ENCODE results near the gene ARHGEF3.

ARHGEF3 gene

GRCh38 chr3:56778893-56779292 lies 22.9 kb downstream of the ARHGEF3 start:
- no peak overlapping the region for H3K4me3 ChIP-seq (ENCODE audit: low read length)

DNA sequence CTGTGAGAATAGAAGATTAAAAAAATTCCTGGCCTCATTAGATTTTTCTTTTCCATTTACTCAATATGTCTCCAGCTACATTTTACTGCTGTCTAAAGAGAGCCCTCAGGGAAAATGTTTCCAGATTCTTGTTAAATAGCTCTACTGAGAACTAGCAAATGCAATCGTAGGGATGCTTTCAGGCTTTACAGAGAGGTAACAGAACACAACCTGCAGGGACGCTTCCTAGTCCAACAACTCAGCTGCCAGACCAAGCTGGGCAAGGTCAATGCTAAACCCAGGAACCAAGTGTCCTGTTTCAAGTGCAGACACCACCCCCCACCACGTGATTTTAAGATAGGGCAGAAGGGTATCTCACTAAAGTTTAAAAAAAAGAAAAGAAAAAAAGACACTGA lies 25.2 kb downstream of the ARHGEF3 start:
- H3K4me1 ChIP-seq (ENCODE audit: control insufficient read depth, insufficient read depth, low read length) = no peaks in the 10 kb centered on the region
- no peaks in the 10 kb centered on the region for H3K36me3 ChIP-seq (ENCODE audit: insufficient read depth, low read length)

More at GRCh38 chr3:56778893-56779292, 22.9 kb downstream of the ARHGEF3 start:
- H3K4me1 ChIP-seq (ENCODE audit: control insufficient read depth, insufficient read depth, low read length) = peaks cover 14% of the 10 kb centered on the region
- H3K4me2 ChIP-seq (ENCODE audit: low read length) = no peak overlapping the region
- no peaks in the 10 kb centered on the region for H3K36me3 ChIP-seq (ENCODE audit: insufficient read depth, low read length)
- H3K9me3 ChIP-seq (replicated peaks; ENCODE audit: low read length) = no peaks in the 10 kb centered on the region
- H3K9ac ChIP-seq (ENCODE audit: low read depth, low read length) = no peak overlapping the region
- peaks cover 23% of the 10 kb centered on the region for H3K27me3 ChIP-seq (ENCODE audit: control insufficient read depth, insufficient read depth, low read length)

GRCh38 chr3:56775838-56776555 lies 25.8 kb downstream of the ARHGEF3 start:
- no peak overlapping the region for H3K4me2 ChIP-seq (ENCODE audit: low read length)
- H3K27me3 ChIP-seq (ENCODE audit: control insufficient read depth, insufficient read depth, low read length) = peaks cover 23% of the 10 kb centered on the region
- H3K36me3 ChIP-seq (ENCODE audit: insufficient read depth, low read length) = no peaks in the 10 kb centered on the region
- H3K9ac ChIP-seq (ENCODE audit: low read depth, low read length) = no peak overlapping the region
- no peaks in the 10 kb centered on the region for H3K4me1 ChIP-seq (ENCODE audit: control insufficient read depth, insufficient read depth, low read length)
- no peaks in the 10 kb centered on the region for H3K9me3 ChIP-seq (replicated peaks; ENCODE audit: low read length)
- no peak overlapping the region for H3K4me3 ChIP-seq (ENCODE audit: low read length)

More for the DNA sequence above, 25.2 kb downstream of the ARHGEF3 start:
- Histone ChIP-seq H3K27me3 (ENCODE audit: control insufficient read depth, insufficient read depth, low read length) (peaks cover 23% of the 10 kb centered on the region), H3K4me3 (ENCODE audit: low read length) (no peak overlapping the region), H3K4me2 (ENCODE audit: low read length) (no peak overlapping the region), H3K9ac (ENCODE audit: low read depth, low read length) (no peak overlapping the region), H3K9me3 (replicated peaks; ENCODE audit: low read length) (no peaks in the 10 kb centered on the region)

DNA sequence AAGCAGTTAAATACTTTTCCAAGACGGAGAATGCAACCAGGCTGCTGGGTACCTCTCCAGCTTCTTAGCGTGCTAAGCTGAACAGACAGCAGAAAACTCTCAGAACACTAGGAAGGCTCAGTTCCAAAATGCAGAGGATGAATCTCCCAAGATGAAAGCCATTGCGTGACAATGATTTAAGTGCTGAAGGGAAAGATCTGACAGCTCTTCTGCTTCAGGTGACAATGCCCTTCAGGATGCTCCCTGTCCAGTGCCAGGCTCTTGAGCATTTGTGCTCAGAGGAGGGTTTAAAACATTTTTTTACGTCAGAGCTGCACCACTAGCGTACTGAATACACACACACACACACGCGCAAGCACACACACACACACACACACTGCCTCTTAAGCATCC lies 26.3 kb downstream of the ARHGEF3 start:
- Histone ChIP-seq H3K9me3 (replicated peaks; ENCODE audit: low read length) (no peaks in the 10 kb centered on the region), H3K4me2 (ENCODE audit: low read length) (no peak overlapping the region), H3K4me1 (ENCODE audit: control insufficient read depth, insufficient read depth, low read length) (no peaks in the 10 kb centered on the region), H3K36me3 (ENCODE audit: insufficient read depth, low read length) (no peaks in the 10 kb centered on the region), H3K4me3 (ENCODE audit: low read length) (no peak overlapping the region), H3K9ac (ENCODE audit: low read depth, low read length) (no peak overlapping the region), H3K27me3 (ENCODE audit: control insufficient read depth, insufficient read depth, low read length) (peaks cover 20% of the 10 kb centered on the region)

- H3K27me3 ChIP-seq (ENCODE audit: control insufficient read depth, insufficient read depth, low read length) = peaks cover 17% of the 10 kb centered on the region
- no peaks in the 10 kb centered on the region for H3K36me3 ChIP-seq (ENCODE audit: insufficient read depth, low read length)
- no peaks in the 10 kb centered on the region for H3K9me3 ChIP-seq (replicated peaks; ENCODE audit: low read length)
- H3K4me2 ChIP-seq (ENCODE audit: low read length) = no peak overlapping the region
- no peak overlapping the region for H3K4me3 ChIP-seq (ENCODE audit: low read length)
- no peaks in the 10 kb centered on the region for H3K4me1 ChIP-seq (ENCODE audit: control insufficient read depth, insufficient read depth, low read length)
- H3K9ac ChIP-seq (ENCODE audit: low read depth, low read length) = no peak overlapping the region
Measured at GRCh38 chr3:56773986-56774385, 27.8 kb downstream of the ARHGEF3 start.

GRCh38 chr3:56772952-56773938 lies 28.5 kb downstream of the ARHGEF3 start:
- Histone ChIP-seq H3K27me3 (ENCODE audit: control insufficient read depth, insufficient read depth, low read length) (peaks cover 17% of the 10 kb centered on the region), H3K4me2 (ENCODE audit: low read length) (no peak overlapping the region), H3K9me3 (replicated peaks; ENCODE audit: low read length) (no peaks in the 10 kb centered on the region), H3K4me3 (ENCODE audit: low read length) (no peak overlapping the region), H3K9ac (ENCODE audit: low read depth, low read length) (no peak overlapping the region), H3K4me1 (ENCODE audit: control insufficient read depth, insufficient read depth, low read length) (no peaks in the 10 kb centered on the region), H3K36me3 (ENCODE audit: insufficient read depth, low read length) (no peaks in the 10 kb centered on the region)

- H3K4me2 ChIP-seq (ENCODE audit: low read length) = no peak overlapping the region
- no peaks in the 10 kb centered on the region for H3K9me3 ChIP-seq (replicated peaks; ENCODE audit: low read length)
- no peak overlapping the region for H3K4me3 ChIP-seq (ENCODE audit: low read length)
- H3K36me3 ChIP-seq (ENCODE audit: insufficient read depth, low read length) = no peaks in the 10 kb centered on the region
- H3K9ac ChIP-seq (ENCODE audit: low read depth, low read length) = no peak overlapping the region
- no peaks in the 10 kb centered on the region for H3K4me1 ChIP-seq (ENCODE audit: control insufficient read depth, insufficient read depth, low read length)
- peaks cover 12% of the 10 kb centered on the region for H3K27me3 ChIP-seq (ENCODE audit: control insufficient read depth, insufficient read depth, low read length)
Measured at GRCh38 chr3:56771376-56771775, 30.4 kb downstream of the ARHGEF3 start.

DNA sequence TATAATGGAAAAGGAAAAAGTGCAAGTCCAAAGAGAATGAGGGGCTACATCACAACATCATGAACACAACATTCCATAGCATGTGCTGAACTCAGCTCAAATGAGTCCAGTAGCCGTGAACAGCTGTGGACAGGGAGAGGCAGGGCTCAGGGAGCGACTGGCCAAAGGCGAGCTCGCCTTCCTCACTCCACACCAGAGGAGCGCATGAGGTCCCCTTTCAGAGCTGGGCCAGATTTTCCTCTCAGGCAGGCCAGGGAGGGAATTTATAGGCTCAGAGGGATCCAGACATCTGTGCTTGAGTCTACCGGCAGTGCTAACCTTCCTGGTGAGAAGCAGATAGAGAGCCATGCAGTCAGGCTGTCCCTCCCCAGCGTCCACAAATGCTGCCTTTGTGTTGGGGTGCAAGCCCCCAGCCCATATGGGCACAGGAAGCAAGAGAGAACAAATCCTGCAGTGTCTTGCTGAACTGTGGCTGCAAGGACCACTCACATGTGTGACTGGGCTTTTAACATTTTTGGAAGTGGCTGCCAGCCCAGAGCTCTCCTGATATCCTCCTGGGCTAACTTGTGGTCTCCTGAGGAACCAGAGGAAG lies 32.5 kb downstream of the ARHGEF3 start:
- H3K36me3 ChIP-seq (ENCODE audit: insufficient read depth, low read length) = no peaks in the 10 kb centered on the region
- H3K9me3 ChIP-seq (replicated peaks; ENCODE audit: low read length) = no peaks in the 10 kb centered on the region

DNA sequence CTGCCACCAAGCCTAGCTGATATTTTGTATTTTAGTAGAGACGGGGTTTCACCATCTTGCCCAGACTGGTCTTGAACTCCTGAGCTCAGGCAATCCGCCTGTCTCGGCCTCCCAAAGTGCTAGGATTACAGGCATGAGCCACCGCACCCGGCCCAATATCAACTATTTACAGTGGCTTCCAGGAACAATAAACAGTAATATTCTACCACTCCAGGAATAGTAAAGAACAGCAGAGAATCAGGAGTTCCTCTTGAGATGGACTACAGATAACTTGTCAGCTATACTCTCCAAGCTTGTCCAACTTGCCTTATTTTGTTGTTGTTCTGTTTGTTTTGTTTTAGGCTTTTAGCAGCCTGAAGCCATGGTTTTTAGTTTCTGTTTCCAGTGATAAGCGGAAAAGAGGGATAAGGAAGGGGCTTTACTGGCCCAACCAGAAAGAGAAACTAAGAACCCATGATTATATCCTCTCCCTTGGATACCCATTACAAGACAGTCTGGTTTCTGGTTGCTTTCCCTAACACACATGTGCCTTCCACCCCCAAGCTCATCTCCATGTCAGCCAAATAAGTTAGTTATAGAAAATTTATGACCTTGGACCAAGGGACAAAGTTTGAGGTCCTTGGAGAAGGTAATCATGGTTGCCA lies 36.7 kb downstream of the ARHGEF3 start:
- Histone ChIP-seq H3K4me3 (ENCODE audit: low read length) (no peak overlapping the region), H3K9ac (ENCODE audit: low read depth, low read length) (no peak overlapping the region), H3K36me3 (ENCODE audit: insufficient read depth, low read length) (no peaks in the 10 kb centered on the region), H3K27me3 (ENCODE audit: control insufficient read depth, insufficient read depth, low read length) (no peaks in the 10 kb centered on the region), H3K4me1 (ENCODE audit: control insufficient read depth, insufficient read depth, low read length) (peaks cover 6% of the 10 kb centered on the region), H3K9me3 (replicated peaks; ENCODE audit: low read length) (no peaks in the 10 kb centered on the region), H3K4me2 (ENCODE audit: low read length) (no peak overlapping the region)

More for the DNA sequence above, 32.5 kb downstream of the ARHGEF3 start:
- no peaks in the 10 kb centered on the region for H3K4me1 ChIP-seq (ENCODE audit: control insufficient read depth, insufficient read depth, low read length)
- no peak overlapping the region for H3K9ac ChIP-seq (ENCODE audit: low read depth, low read length)
- no peak overlapping the region for H3K4me2 ChIP-seq (ENCODE audit: low read length)
- no peak overlapping the region for H3K4me3 ChIP-seq (ENCODE audit: low read length)
- no peaks in the 10 kb centered on the region for H3K27me3 ChIP-seq (ENCODE audit: control insufficient read depth, insufficient read depth, low read length)

GRCh38 chr3:56764184-56764583 lies 37.6 kb downstream of the ARHGEF3 start:
- H3K4me3 ChIP-seq (ENCODE audit: low read length) = no peak overlapping the region

GRCh38 chr3:56763233-56763632 lies 38.5 kb downstream of the ARHGEF3 start:
- Histone ChIP-seq H3K27me3 (ENCODE audit: control insufficient read depth, insufficient read depth, low read length) (no peaks in the 10 kb centered on the region), H3K9ac (ENCODE audit: low read depth, low read length) (no peak overlapping the region), H3K36me3 (ENCODE audit: insufficient read depth, low read length) (no peaks in the 10 kb centered on the region), H3K9me3 (replicated peaks; ENCODE audit: low read length) (no peaks in the 10 kb centered on the region), H3K4me1 (ENCODE audit: control insufficient read depth, insufficient read depth, low read length) (peaks cover 12% of the 10 kb centered on the region), H3K4me3 (ENCODE audit: low read length) (no peak overlapping the region), H3K4me2 (ENCODE audit: low read length) (no peak overlapping the region)

More at GRCh38 chr3:56764184-56764583, 37.6 kb downstream of the ARHGEF3 start:
- no peak overlapping the region for H3K9ac ChIP-seq (ENCODE audit: low read depth, low read length)
- no peak overlapping the region for H3K4me2 ChIP-seq (ENCODE audit: low read length)
- peaks cover 6% of the 10 kb centered on the region for H3K4me1 ChIP-seq (ENCODE audit: control insufficient read depth, insufficient read depth, low read length)
- no peaks in the 10 kb centered on the region for H3K9me3 ChIP-seq (replicated peaks; ENCODE audit: low read length)
- H3K27me3 ChIP-seq (ENCODE audit: control insufficient read depth, insufficient read depth, low read length) = no peaks in the 10 kb centered on the region
- no peaks in the 10 kb centered on the region for H3K36me3 ChIP-seq (ENCODE audit: insufficient read depth, low read length)

Data from skeletal muscle satellite cell (primary cell).